ENCODE measurements around the gene KIAA0319L.

GRCh38 chr1:35390600-35391494, 166.4 kb downstream of the KIAA0319L start:
- TF ChIP-seq POLR2A (IDR thresholded peaks at IDR 0.05), result no peak
- no peak for TF ChIP-seq CTCF (IDR thresholded peaks at IDR 0.05)
- TF ChIP-seq POLR2AphosphoS5 (IDR thresholded peaks at IDR 0.05), result no peak

Data from prostate gland (tissue), 2 donors.